GM18861 (cell line): Measurements from ENCODE around the gene SLC5A3.

Source experiments
- ATAC-seq: cut with Tn5 transposase; IDR thresholded peaks from one replicate; pipeline ENCODE4 v1.9.1; 2021; ENCODE audit not compliant: unreplicated experiment

Gene SLC5A3

GRCh38 chr21:34065027-34065426 lies 8.4 kb upstream of the SLC5A3 start:
- no peak for ATAC-seq

GRCh38 chr21:34071683-34072082 lies 1.7 kb upstream of the SLC5A3 start:
- ATAC-seq, result no peak

- peak; percentile 3 for ATAC-seq
Measured at GRCh38 chr21:34072145-34073031, 990 bp upstream of the SLC5A3 start.

GRCh38 chr21:34073749-34074282 lies 438 bp downstream of the SLC5A3 start:
- peak; percentile 30 for ATAC-seq

- no peak for ATAC-seq
Measured at GRCh38 chr21:34074283-34075090, 1.1 kb downstream of the SLC5A3 start.

GRCh38 chr21:34075091-34075425 lies 1.7 kb downstream of the SLC5A3 start:
- no peak for ATAC-seq

GRCh38 chr21:34075760-34076660 lies 2.6 kb downstream of the SLC5A3 start:
- no peak for ATAC-seq

- no peak for ATAC-seq
Measured at GRCh38 chr21:34076835-34077234, 3.5 kb downstream of the SLC5A3 start.

GRCh38 chr21:34077888-34078287 lies 4.5 kb downstream of the SLC5A3 start:
- ATAC-seq, result no peak

GRCh38 chr21:34078915-34079314 lies 5.5 kb downstream of the SLC5A3 start:
- ATAC-seq, result no peak

- no peak for ATAC-seq
Measured at GRCh38 chr21:34080710-34081109, 7.3 kb downstream of the SLC5A3 start.

- no peak for ATAC-seq
Measured at GRCh38 chr21:34082769-34083168, 9.4 kb downstream of the SLC5A3 start.

GRCh38 chr21:34083357-34083756 lies 10.0 kb downstream of the SLC5A3 start:
- ATAC-seq, result no peak

GRCh38 chr21:34085129-34085528 lies 11.8 kb downstream of the SLC5A3 start:
- no peak for ATAC-seq

GRCh38 chr21:34086887-34087306 lies 13.5 kb downstream of the SLC5A3 start:
- ATAC-seq, result no peak

- no peak for ATAC-seq
Measured at GRCh38 chr21:34088752-34089151, 15.4 kb downstream of the SLC5A3 start.

- ATAC-seq, result no peak
Measured at GRCh38 chr21:34091032-34091431, 17.7 kb downstream of the SLC5A3 start.

GRCh38 chr21:34091607-34092006 lies 18.2 kb downstream of the SLC5A3 start:
- ATAC-seq, result no peak

- no peak for ATAC-seq
Measured at GRCh38 chr21:34092262-34092921, 19.0 kb downstream of the SLC5A3 start.

GRCh38 chr21:34093083-34093482 lies 19.7 kb downstream of the SLC5A3 start:
- ATAC-seq, result no peak
